ENCODE measurements around the gene STPG1.

- no peak for TF ChIP-seq POLR2AphosphoS5 (IDR thresholded peaks at IDR 0.05)
- no peak for TF ChIP-seq CTCF (IDR thresholded peaks at IDR 0.05)
- no peak for TF ChIP-seq POLR2A (IDR thresholded peaks at IDR 0.05; ENCODE audit: low read depth)
- TF ChIP-seq EP300 (IDR thresholded peaks at IDR 0.05) = no peak
Measured at GRCh38 chr1:24415910-24416665, 2.5 kb upstream of the STPG1 start.
